Astrocyte of the spinal cord (primary cell): Measurements from ENCODE around the gene ASPG.
"Not testable (repeated sequence)": the region's sequence is repeated elsewhere in the genome, so short reads cannot be mapped to it uniquely, and the experiment has no call there.

Experiments used
- DNase-seq: peaks from one replicate; pipeline ENCODE4 v3.0.0; 2011; ENCODE audit warnings: low read depth, low spot score
- H3K4me3 ChIP-seq: 2 replicates; pipeline ENCODE4 v1.5.1; 2011; ENCODE audit warnings: low read depth, mild to moderate bottlenecking, low read length, moderate library complexity
- CTCF ChIP-seq: IDR thresholded peaks from 2 replicates; pipeline ENCODE4 v1.5.1; 2012; ENCODE audit warnings: low read depth, mild to moderate bottlenecking, low read length, inconsistent platforms
- in situ Hi-C: cut with HindIII; loops from 2 replicates; pipeline ENCODE4 v1.10.0; 2017; ENCODE audit warnings: low sequenced_read_pairs

The ASPG gene

GRCh38 chr14:104151566-104152245 is 66.2 kb downstream of the ASPG start:
- H3K4me3 ChIP-seq = no peak overlapping the region
- no peak for TF ChIP-seq CTCF
- in situ Hi-C loops = no loop called here
- no peak for DNase-seq

GRCh38 chr14:104152246-104152575 is 66.7 kb downstream of the ASPG start:
- in situ Hi-C loops = no loop called here
- TF ChIP-seq CTCF = no peak
- H3K4me3 ChIP-seq = no peak overlapping the region
- no peak for DNase-seq

- no peak for TF ChIP-seq CTCF
- in situ Hi-C loops = no loop called here
- no peak overlapping the region for H3K4me3 ChIP-seq
- DNase-seq = no peak
These were observed 67.3 kb downstream of the ASPG start for GRCh38 chr14:104152686-104153393.

- in situ Hi-C loops, H3K4me3 ChIP-seq, DNase-seq: not testable (repeated sequence)
These were observed 67.9 kb downstream of the ASPG start for GRCh38 chr14:104153394-104153755.

GRCh38 chr14:104154246-104154645 is 68.7 kb downstream of the ASPG start:
- DNase-seq = no peak
- no peak for TF ChIP-seq CTCF
- no peak overlapping the region for H3K4me3 ChIP-seq
- in situ Hi-C loops = no loop called here

GRCh38 chr14:104155513-104155912 is 70.0 kb downstream of the ASPG start:
- no peak for DNase-seq
- in situ Hi-C loops = no loop called here
- H3K4me3 ChIP-seq = no peak overlapping the region
- TF ChIP-seq CTCF = no peak

GRCh38 chr14:104156142-104156541 is 70.6 kb downstream of the ASPG start:
- no peak for DNase-seq
- no peak for TF ChIP-seq CTCF

More at GRCh38 chr14:104156142-104156541, 70.6 kb downstream of the ASPG start:
- in situ Hi-C loops = no loop called here
- no peak overlapping the region for H3K4me3 ChIP-seq
